HepG2 (cell line): ENCODE results near the gene ALPL. TPM values are rescaled to one million over a fixed set of nuclear protein-coding genes. Genes with fewer than 3 reads are reported as not detected.

Experiments
- BCL6 ChIP-seq: IDR thresholded peaks from 2 replicates; pipeline ENCODE4 v1.6.1; 2016; ENCODE audit warnings: missing genetic modification reagents, missing compliant biosample characterization
- DR1 ChIP-seq: sonication (generic); formaldehyde crosslinking; IDR thresholded peaks from 2 replicates; pipeline ENCODE4 v1.8.0; 2021; ENCODE audit warnings: mild to moderate bottlenecking, missing genetic modification reagents, inconsistent platforms
- EP300 ChIP-seq, 3 experiments: sonication (generic) in 1 of 3; formaldehyde crosslinking in 1 of 3; IDR thresholded peaks; 2 replicates each; pipeline versions ENCODE4 v1.5.1 to v1.6.1; 2011 to 2020; ENCODE audit warnings: low read depth in 2 of 3, low read length in 2 of 3, borderline replicate concordance in 1 of 3, improper control_type of control experiment in 1 of 3, mild to moderate bottlenecking in 1 of 3, missing genetic modification reagents in 1 of 3, moderate library complexity in 1 of 3
- FOXP1 ChIP-seq, 2 experiments: fragments of 450-650 bp in 1 of 2; IDR thresholded peaks; 2 replicates each; pipeline ENCODE4 v1.6.1; 2017 to 2018; ENCODE audit warnings: antibody characterized with exemption in 1 of 2
- HCFC1 ChIP-seq: fragments of 150-350 bp; IDR thresholded peaks from 2 replicates; pipeline ENCODE4 v1.6.1; 2014; ENCODE audit warnings: low read depth, low read length
- HDAC2 ChIP-seq: sonication (generic); formaldehyde crosslinking; IDR thresholded peaks from 2 replicates; pipeline ENCODE4 v1.4.0; 2020; ENCODE audit warnings: missing genetic modification reagents
- RBFOX2 ChIP-seq: fragments of 200-400 bp; formaldehyde crosslinking; IDR thresholded peaks from 2 replicates; pipeline ENCODE4 v1.6.1; 2017; ENCODE audit warnings: low read depth, mild to moderate bottlenecking, low read length
- SOX6 ChIP-seq, 2 experiments: fragments of 450-650 bp in 1 of 2; sonication (generic) in 1 of 2; formaldehyde crosslinking in 1 of 2; IDR thresholded peaks; 2 replicates each; pipeline versions ENCODE4 v1.4.0 to v1.6.1; 2017 to 2020; ENCODE audit warnings: antibody characterized with exemption in 1 of 2, mild to moderate bottlenecking in 1 of 2, missing genetic modification reagents in 1 of 2
- TCF7 ChIP-seq: sonication (generic); IDR thresholded peaks from 2 replicates; pipeline ENCODE4 v1.6.1; 2016; ENCODE audit warnings: antibody characterized with exemption, low read depth
- ZFP1 ChIP-seq: IDR thresholded peaks from 2 replicates; pipeline ENCODE4 v1.6.1; 2016
- ZFX ChIP-seq: sonication (generic); formaldehyde crosslinking; IDR thresholded peaks from 2 replicates; pipeline ENCODE4 v1.4.0; 2020; ENCODE audit warnings: mild to moderate bottlenecking, low read depth, missing genetic modification reagents, moderate library complexity
- ZKSCAN1 ChIP-seq: fragments of 150-350 bp; IDR thresholded peaks from 2 replicates; pipeline ENCODE4 v1.6.1; 2014; ENCODE audit warnings: low read length
- ZNF263 ChIP-seq: sonication (generic); formaldehyde crosslinking; IDR thresholded peaks from 2 replicates; pipeline ENCODE4 v1.4.0; 2020; ENCODE audit warnings: missing genetic modification reagents
- ZNF460 ChIP-seq: sonication (generic); formaldehyde crosslinking; IDR thresholded peaks from 2 replicates; pipeline ENCODE4 v1.5.1; 2020; ENCODE audit warnings: missing genetic modification reagents, mild to moderate bottlenecking, borderline replicate concordance
- ZNF550 ChIP-seq: sonication (generic); formaldehyde crosslinking; IDR thresholded peaks from 2 replicates; pipeline ENCODE4 v1.4.0; 2020; ENCODE audit warnings: mild to moderate bottlenecking, missing genetic modification reagents, borderline replicate concordance
- ZNF616 ChIP-seq: sonication (generic); formaldehyde crosslinking; IDR thresholded peaks from 2 replicates; pipeline ENCODE4 v1.5.0; 2020; ENCODE audit warnings: low read depth, mild to moderate bottlenecking, missing genetic modification reagents
- polyA plus RNA-seq, 8 experiments: library from polyadenylated mRNA; depleted of rRNA in 3 of 8; stranded (reverse) in 7 of 8; unstranded in 1 of 8; fragments of >200 nt; fragmentation: Illumina TruSeq in 4 of 8; extraction: Trizol in 4 of 8; gene quantifications; 2 replicates each; pipeline versions ENCODE4 v1.2.1 to v1.2.3, GENCODE V29; 2011 to 2016; ENCODE audit warnings: low read depth in 4 of 8, missing spikeins in 1 of 8, mixed read lengths in 1 of 8; ENCODE audit not compliant: insufficient read depth in 1 of 8
- total RNA-seq, 5 experiments: library from RNA; depleted of rRNA; stranded (reverse); fragments of >200 nt; fragmentation: Illumina TruSeq; extraction: Trizol; gene quantifications; 2 replicates each; pipeline ENCODE4 v1.2.3, GENCODE V29; 2016; ENCODE audit warnings: low read depth in 1 of 5
- TF ChIP-seq, protein P1 (sequence below): sonication (generic); formaldehyde crosslinking; IDR thresholded peaks from 2 replicates; pipeline ENCODE4 v1.4.0; 2020; ENCODE audit warnings: mild to moderate bottlenecking, missing genetic modification reagents
- TF ChIP-seq, protein P2 (sequence below): sonication (generic); formaldehyde crosslinking; IDR thresholded peaks from 2 replicates; pipeline ENCODE4 v1.5.0; 2020; ENCODE audit warnings: mild to moderate bottlenecking, missing genetic modification reagents
- TF ChIP-seq, protein P3 (sequence below): sonication (generic); formaldehyde crosslinking; IDR thresholded peaks from 2 replicates; pipeline ENCODE4 v1.8.1; 2023; ENCODE audit warnings: mild to moderate bottlenecking, inconsistent platforms, moderate library complexity, missing genetic modification reagents, borderline replicate concordance
- TF ChIP-seq, protein P4 (sequence below): sonication (generic); formaldehyde crosslinking; IDR thresholded peaks from 2 replicates; pipeline ENCODE4 v1.4.0; 2020; ENCODE audit warnings: missing genetic modification reagents
- TF ChIP-seq, protein P5 (sequence below): fragments of 450-650 bp; IDR thresholded peaks from 2 replicates; pipeline ENCODE4 v1.6.1; 2017

Gene ALPL
- total and polyA plus RNA-seq, 2 of the 13 experiments (the other 11 are each of a cell fraction or from before 2014, with no cell fraction given) = 0.12 TPM; not detected in 1

DNA sequence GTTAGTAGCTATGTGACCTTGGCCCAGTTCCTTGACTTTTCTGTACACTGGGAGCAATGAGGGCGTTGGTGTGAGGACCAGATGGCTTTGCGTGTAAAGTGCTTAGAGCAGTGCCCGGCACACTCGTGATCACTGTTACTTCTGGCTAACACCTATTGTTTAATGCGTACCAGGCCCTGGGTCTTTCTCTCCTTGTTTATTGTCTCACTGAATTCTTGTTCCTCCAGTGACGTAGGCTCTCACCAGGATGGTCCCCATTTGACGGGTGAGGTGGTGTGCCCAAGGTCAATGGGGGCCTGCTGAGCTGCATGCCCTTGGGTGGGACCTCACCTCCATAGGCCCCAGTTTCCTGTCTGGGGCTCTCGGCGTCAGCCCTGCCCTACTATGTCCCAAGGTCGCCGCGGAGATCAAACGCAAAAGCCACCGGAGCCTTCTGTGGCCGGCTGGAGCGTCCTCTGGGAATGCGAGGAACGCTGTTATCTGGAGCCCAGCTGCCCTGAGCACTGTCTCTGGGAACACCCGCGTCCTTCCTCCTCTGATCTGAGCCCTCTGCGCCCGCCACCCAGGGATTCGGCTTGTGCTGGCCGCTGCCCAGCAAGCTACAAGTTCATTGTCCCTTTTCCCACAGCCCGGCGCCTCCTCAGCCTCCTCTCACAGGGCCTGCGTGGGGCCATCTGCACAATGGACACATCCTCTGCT, 28.9 kb downstream of the ALPL start (continued):
- TF ChIP-seq HDAC2 (peak; percentile 31; the same call in 1 of the 2 replicates), SOX6 (IDR thresholded peaks at IDR 0.05) (no peak), SOX6 (CRISPR knock-in tag; IDR thresholded peaks at IDR 0.05) (peak; percentile 40; the same call in 1 of the 2 replicates), BCL6 (CRISPR knock-in tag) (peak; percentile 79), ZNF550 (CRISPR knock-in tag) (no peak), EP300 (IDR thresholded peaks at IDR 0.05; ENCODE audit: low read depth in 2 of 2, low read length in 2 of 2) (peak in 1 of 2 experiments; percentile 51; a peak in 1 of 4 replicates), EP300 (CRISPR knock-in tag; IDR thresholded peaks at IDR 0.05; ENCODE audit: borderline replicate concordance) (peak; percentile 78; the same call in 1 of the 2 replicates), DR1 (no peak), RBFOX2 (no peak), ZNF616 (CRISPR knock-in tag) (no peak), TCF7 (peak; percentile 77), ZNF460 (no peak), ZNF263 (CRISPR knock-in tag) (peak; percentile 98), FOXP1 (IDR thresholded peaks at IDR 0.05) (no peak), FOXP1 (CRISPR knock-in tag; IDR thresholded peaks at IDR 0.05) (0 out of 2 replicates have a peak, but pooled peaks have one; percentile 27), ZFP1 (CRISPR knock-in tag) (no peak), HCFC1 (no peak), ZFX (CRISPR knock-in tag) (peak; percentile 36; the same call in 1 of the 2 replicates), ZKSCAN1 (peak; percentile 96)
- TF ChIP-seq, protein P1, sequence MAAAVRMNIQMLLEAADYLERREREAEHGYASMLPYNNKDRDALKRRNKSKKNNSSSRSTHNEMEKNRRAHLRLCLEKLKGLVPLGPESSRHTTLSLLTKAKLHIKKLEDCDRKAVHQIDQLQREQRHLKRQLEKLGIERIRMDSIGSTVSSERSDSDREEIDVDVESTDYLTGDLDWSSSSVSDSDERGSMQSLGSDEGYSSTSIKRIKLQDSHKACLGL (CRISPR knock-in tag) = no peak
- TF ChIP-seq, protein P2, sequence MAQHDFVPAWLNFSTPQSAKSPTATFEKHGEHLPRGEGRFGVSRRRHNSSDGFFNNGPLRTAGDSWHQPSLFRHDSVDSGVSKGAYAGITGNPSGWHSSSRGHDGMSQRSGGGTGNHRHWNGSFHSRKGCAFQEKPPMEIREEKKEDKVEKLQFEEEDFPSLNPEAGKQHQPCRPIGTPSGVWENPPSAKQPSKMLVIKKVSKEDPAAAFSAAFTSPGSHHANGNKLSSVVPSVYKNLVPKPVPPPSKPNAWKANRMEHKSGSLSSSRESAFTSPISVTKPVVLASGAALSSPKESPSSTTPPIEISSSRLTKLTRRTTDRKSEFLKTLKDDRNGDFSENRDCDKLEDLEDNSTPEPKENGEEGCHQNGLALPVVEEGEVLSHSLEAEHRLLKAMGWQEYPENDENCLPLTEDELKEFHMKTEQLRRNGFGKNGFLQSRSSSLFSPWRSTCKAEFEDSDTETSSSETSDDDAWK (CRISPR knock-in tag) = no peak
- TF ChIP-seq, protein P3, sequence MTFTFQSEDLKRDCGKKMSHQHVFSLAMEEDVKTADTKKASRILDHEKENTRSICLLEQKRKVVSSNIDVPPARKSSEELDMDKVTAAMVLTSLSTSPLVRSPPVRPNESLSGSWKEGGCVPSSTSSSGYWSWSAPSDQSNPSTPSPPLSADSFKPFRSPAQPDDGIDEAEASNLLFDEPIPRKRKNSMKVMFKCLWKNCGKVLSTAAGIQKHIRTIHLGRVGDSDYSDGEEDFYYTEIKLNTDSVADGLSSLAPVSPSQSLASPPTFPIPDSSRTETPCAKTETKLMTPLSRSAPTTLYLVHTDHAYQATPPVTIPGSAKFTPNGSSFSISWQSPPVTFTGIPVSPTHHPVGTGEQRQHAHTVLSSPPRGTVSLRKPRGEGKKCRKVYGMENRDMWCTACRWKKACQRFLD (CRISPR knock-in tag) = 0 out of 2 replicates have a peak, but pooled peaks have one; percentile 16
- TF ChIP-seq, protein P4, sequence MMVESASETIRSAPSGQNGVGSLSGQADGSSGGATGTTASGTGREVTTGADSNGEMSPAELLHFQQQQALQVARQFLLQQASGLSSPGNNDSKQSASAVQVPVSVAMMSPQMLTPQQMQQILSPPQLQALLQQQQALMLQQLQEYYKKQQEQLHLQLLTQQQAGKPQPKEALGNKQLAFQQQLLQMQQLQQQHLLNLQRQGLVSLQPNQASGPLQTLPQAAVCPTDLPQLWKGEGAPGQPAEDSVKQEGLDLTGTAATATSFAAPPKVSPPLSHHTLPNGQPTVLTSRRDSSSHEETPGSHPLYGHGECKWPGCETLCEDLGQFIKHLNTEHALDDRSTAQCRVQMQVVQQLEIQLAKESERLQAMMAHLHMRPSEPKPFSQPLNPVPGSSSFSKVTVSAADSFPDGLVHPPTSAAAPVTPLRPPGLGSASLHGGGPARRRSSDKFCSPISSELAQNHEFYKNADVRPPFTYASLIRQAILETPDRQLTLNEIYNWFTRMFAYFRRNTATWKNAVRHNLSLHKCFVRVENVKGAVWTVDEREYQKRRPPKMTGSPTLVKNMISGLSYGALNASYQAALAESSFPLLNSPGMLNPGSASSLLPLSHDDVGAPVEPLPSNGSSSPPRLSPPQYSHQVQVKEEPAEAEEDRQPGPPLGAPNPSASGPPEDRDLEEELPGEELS (CRISPR knock-in tag) = peak; percentile 49; the same call in 1 of the 2 replicates
- TF ChIP-seq, protein P5, sequence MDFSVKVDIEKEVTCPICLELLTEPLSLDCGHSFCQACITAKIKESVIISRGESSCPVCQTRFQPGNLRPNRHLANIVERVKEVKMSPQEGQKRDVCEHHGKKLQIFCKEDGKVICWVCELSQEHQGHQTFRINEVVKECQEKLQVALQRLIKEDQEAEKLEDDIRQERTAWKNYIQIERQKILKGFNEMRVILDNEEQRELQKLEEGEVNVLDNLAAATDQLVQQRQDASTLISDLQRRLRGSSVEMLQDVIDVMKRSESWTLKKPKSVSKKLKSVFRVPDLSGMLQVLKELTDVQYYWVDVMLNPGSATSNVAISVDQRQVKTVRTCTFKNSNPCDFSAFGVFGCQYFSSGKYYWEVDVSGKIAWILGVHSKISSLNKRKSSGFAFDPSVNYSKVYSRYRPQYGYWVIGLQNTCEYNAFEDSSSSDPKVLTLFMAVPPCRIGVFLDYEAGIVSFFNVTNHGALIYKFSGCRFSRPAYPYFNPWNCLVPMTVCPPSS = no peak
